ENCODE data around the gene TGFBR2.

- TF ChIP-seq POLR2AphosphoS5 (IDR thresholded peaks at IDR 0.05; ENCODE audit: borderline replicate concordance, low read depth, low read length): no peak
- TF ChIP-seq EZH2 (IDR thresholded peaks at IDR 0.05): no peak
Measured at GRCh38 chr3:30623351-30623750, 16.9 kb downstream of the TGFBR2 start.

All from SK-N-MC (cell line).